Measurements from ENCODE around the gene FJX1. TPM values are rescaled to one million over a fixed set of nuclear protein-coding genes. Genes with fewer than 3 reads are reported as not detected.

The FJX1 gene
- total RNA-seq, 4 donors from 2014 or later: 0.93 to 10.1 (median 5.9) TPM

DNA sequence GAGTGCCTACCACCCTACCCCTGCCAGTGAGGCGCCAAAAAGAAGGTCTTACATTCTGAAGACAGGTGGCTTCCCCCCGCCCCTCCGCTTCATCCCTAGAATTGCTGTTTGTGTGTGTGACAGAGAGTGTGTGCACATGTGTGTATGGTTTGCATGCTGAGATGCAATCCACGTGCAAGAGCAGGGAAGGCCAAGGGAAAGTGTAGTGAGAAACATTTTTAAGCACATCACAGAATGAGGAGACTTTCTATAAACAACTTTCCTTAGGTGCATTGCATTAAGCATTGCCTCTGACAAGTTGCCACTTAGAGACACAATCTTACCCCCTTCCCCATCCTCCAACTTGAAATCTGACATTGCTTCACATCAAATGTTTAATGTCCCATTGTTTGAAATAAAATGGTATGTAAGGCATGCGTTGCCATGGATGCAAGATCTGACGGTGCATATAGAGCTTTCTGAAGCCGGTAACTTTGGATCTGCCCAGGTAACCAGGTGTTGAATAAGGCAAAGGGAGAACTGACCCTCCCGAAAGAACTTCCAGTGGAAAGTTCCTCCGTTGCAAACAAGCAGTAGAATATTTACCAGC, 21.4 kb downstream of the FJX1 start:
- H3K9me3 ChIP-seq: no peaks in the 10 kb centered on the region
- no peak overlapping the region for H3K27ac ChIP-seq
- no peaks in the 10 kb centered on the region for H3K36me3 ChIP-seq
- H3K4me1 ChIP-seq: no peaks in the 10 kb centered on the region
- H3K4me3 ChIP-seq: no peak overlapping the region
- TF ChIP-seq EP300 (IDR thresholded peaks at IDR 0.05): no peak
- no peak for TF ChIP-seq POLR2AphosphoS5 (IDR thresholded peaks at IDR 0.05)
- TF ChIP-seq, protein P1, sequence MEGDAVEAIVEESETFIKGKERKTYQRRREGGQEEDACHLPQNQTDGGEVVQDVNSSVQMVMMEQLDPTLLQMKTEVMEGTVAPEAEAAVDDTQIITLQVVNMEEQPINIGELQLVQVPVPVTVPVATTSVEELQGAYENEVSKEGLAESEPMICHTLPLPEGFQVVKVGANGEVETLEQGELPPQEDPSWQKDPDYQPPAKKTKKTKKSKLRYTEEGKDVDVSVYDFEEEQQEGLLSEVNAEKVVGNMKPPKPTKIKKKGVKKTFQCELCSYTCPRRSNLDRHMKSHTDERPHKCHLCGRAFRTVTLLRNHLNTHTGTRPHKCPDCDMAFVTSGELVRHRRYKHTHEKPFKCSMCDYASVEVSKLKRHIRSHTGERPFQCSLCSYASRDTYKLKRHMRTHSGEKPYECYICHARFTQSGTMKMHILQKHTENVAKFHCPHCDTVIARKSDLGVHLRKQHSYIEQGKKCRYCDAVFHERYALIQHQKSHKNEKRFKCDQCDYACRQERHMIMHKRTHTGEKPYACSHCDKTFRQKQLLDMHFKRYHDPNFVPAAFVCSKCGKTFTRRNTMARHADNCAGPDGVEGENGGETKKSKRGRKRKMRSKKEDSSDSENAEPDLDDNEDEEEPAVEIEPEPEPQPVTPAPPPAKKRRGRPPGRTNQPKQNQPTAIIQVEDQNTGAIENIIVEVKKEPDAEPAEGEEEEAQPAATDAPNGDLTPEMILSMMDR (IDR thresholded peaks at IDR 0.05): no peak
- TF ChIP-seq POLR2A (IDR thresholded peaks at IDR 0.05): no peak
- ATAC-seq: no peak
- 59 to 79% methylated on average over 7 of the region's 9 CpGs for WGBS, 2 donors (ENCODE audit: low coverage in 1 of 2)
- peaks cover 10% of the 10 kb centered on the region for H3K27me3 ChIP-seq

DNA sequence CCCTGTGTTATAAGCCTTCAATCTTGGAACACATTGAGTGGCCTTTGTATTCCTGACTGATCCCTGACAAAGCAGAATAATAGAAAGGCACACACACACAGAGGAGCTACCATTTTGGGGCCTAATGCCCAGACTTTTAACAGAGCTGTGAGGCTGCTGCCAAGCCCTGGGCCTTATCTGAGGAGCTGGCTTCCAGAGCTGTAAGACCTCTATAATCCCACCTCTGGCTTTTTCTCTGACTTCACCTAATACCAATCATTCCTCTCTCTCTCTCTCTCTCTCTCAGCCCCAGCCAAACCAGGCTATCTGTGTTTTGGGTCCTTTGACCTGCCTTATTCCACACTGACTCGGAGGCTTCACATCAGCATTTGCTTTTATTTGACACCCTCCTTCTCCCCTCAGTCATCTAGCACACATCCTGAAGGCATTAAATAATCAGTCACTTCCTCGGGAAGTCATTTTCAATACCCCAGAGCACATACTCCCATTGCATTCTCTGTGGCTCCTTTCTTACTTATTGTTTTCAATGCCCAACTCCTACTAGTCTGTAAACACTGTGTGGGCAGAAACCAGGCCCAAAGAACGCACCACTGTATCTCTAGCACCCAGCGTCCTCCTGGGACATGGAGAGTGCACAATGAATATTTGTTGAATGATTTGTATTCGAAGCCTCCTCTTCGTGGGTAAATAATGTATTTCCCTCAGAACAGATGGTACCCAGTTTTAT, 23.1 kb downstream of the FJX1 start:
- Histone ChIP-seq H3K36me3 (no peaks in the 10 kb centered on the region), H3K9me3 (no peaks in the 10 kb centered on the region), H3K27me3 (no peaks in the 10 kb centered on the region), H3K27ac (no peak overlapping the region), H3K4me3 (no peak overlapping the region), H3K4me1 (no peaks in the 10 kb centered on the region)
- TF ChIP-seq, protein P1 (IDR thresholded peaks at IDR 0.05): no peak
- TF ChIP-seq EP300 (IDR thresholded peaks at IDR 0.05): no peak
- TF ChIP-seq POLR2A (IDR thresholded peaks at IDR 0.05): no peak
- no peak for TF ChIP-seq POLR2AphosphoS5 (IDR thresholded peaks at IDR 0.05)
- no peak for ATAC-seq
- WGBS, 2 donors (ENCODE audit: low coverage in 1 of 2): 58 to 59% methylated on average over 2 to 6 of the region's 6 CpGs

DNA sequence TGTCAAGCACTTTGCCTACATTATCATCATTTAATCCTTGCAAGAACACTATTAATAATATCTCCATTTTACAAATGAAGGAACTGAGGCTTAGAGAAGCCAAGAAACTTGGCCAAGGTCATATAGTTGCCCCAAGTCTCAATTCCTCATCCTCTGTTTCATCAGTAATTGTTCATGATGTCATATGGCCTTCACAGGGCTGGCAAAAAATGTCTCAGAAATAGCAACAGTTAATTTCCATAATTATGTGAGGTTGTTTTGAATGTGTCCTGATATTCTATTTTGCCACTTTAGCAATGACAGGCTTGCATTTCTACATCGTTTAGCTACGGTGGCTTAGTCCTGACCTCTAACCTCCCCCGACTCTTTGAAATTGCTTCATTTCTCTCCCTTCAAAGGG, 23.7 kb downstream of the FJX1 start:
- Histone ChIP-seq H3K27me3 (no peaks in the 10 kb centered on the region), H3K9me3 (no peaks in the 10 kb centered on the region), H3K4me3 (no peak overlapping the region), H3K4me1 (no peaks in the 10 kb centered on the region), H3K36me3 (no peaks in the 10 kb centered on the region), H3K27ac (no peak overlapping the region)
- no peak for TF ChIP-seq POLR2AphosphoS5 (IDR thresholded peaks at IDR 0.05)
- no peak for TF ChIP-seq POLR2A (IDR thresholded peaks at IDR 0.05)
- no peak for TF ChIP-seq EP300 (IDR thresholded peaks at IDR 0.05)
- TF ChIP-seq, protein P1 (IDR thresholded peaks at IDR 0.05): no peak
- no peak for ATAC-seq
- WGBS, 2 donors (ENCODE audit: low coverage in 1 of 2): 89 to 100% methylated on average over 2 to 3 of the region's 3 CpGs

DNA sequence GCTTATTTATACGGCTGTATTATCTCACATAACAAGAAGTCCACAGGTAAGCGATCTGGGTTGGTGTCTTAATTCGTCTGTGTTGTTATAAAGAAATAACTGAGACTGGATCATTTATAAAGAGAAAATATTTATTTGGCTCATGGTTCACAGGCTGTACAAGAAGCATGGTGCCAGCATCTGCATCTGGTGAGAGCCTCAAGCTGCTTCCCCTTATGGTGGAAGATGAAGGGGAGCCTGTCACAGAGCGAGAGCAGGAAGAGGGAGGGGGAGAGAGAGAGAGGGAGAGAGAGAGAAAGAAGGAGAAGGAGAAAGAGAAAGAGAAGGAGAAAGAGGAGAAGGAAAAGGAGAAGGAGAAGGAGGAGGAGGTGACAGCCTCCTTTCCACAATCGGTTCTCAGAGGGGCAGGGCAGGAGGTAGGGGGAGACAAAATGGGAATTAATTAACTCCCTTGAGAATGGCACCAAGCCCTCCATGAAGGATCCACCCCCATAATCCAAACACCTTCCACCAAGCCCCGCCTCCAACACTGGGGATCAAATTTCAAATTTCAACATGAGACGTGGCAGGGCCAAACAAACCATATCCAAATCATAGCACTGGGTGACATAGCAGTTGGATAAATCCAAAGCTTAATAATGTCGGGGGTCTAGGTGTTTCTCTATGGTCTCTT, 29.3 kb downstream of the FJX1 start:
- ATAC-seq: no peak
- H3K27me3 ChIP-seq: no peaks in the 10 kb centered on the region
- no peaks in the 10 kb centered on the region for H3K36me3 ChIP-seq
- TF ChIP-seq EP300 (IDR thresholded peaks at IDR 0.05): no peak
- TF ChIP-seq, protein P1 (IDR thresholded peaks at IDR 0.05): no peak
- no peak for TF ChIP-seq POLR2A (IDR thresholded peaks at IDR 0.05)
- no peak for TF ChIP-seq POLR2AphosphoS5 (IDR thresholded peaks at IDR 0.05)
- no peaks in the 10 kb centered on the region for H3K9me3 ChIP-seq
- H3K27ac ChIP-seq: no peak overlapping the region
- no peak overlapping the region for H3K4me3 ChIP-seq
- H3K4me1 ChIP-seq: no peaks in the 10 kb centered on the region
- whole genome bisulfite sequencing, 2 donors (ENCODE audit: low coverage in 1 of 2): 58 to 66% methylated on average over 7 to 8 of the region's 8 CpGs

Measured in gastroesophageal sphincter (tissue), 4 donors.